Adipose tissue (tissue), 3 donors: ENCODE measurements around the gene THADA. TPM values are rescaled to one million over a fixed set of nuclear protein-coding genes. Genes with fewer than 3 reads are reported as not detected.
"Not testable (repeated sequence)": the region's sequence is repeated elsewhere in the genome, so short reads cannot be mapped to it uniquely, and the experiment has no call there.

ENCODE experiments used
- H3K27ac ChIP-seq: one replicate; pipeline ENCODE4 v1.5.1; 2013; ENCODE audit warnings: low read depth, low read length
- WGBS, 3 donors: extraction: QIAGEN DNeasy Blood & Tissue Kit; methylation state at CpG; one replicate each; pipeline ENCODE4 v1.1.7; 2013; 5-methylcytosine and 5-hydroxymethylcytosine counted together
- polyA plus RNA-seq, 3 donors: library from polyadenylated mRNA; stranded (reverse); fragments of 200-250 nt; gene quantifications; one replicate each; pipeline ENCODE4 v1.2.3, GENCODE V29; 2013
- donor health status: healthy with polysubstance abuse.
- donor health status: Bipolar disorder and iron deficiency.
- donor health status: healthy.

THADA gene
- polyA plus RNA-seq, 3 donors: 8.6 to 15.5 (median 9.3) TPM

- H3K27ac ChIP-seq: no peak overlapping the region
- WGBS, 3 donors: 95 to 100% (median 96%) methylated on average over 1 of the region's 1 CpG
Observed at GRCh38 chr2:43292297-43292696, 303.5 kb downstream of the THADA start.

- WGBS, 3 donors: 80 to 87% (median 82%) methylated on average over 4 of the region's 4 CpGs
- H3K27ac ChIP-seq: no peak overlapping the region
Observed at GRCh38 chr2:43289331-43289730, 306.5 kb downstream of the THADA start.

- no peak overlapping the region for H3K27ac ChIP-seq
- WGBS, 3 donors: 65 to 91% (median 81%) methylated on average over 4 of the region's 4 CpGs
Observed at GRCh38 chr2:43288417-43289305, 307.2 kb downstream of the THADA start.

- H3K27ac ChIP-seq: no peak overlapping the region
- 87 to 92% (median 91%) methylated on average over 2 of the region's 2 CpGs for WGBS, 3 donors
Observed at GRCh38 chr2:43285987-43286386, 309.9 kb downstream of the THADA start.

GRCh38 chr2:43284967-43285366 lies 310.9 kb downstream of the THADA start:
- no peak overlapping the region for H3K27ac ChIP-seq
- whole genome bisulfite sequencing, 3 donors: 100% methylated on average over 1 of the region's 1 CpG

- WGBS, 3 donors: 96 to 99% (median 99%) methylated on average over 6 of the region's 6 CpGs
- H3K27ac ChIP-seq: not testable (repeated sequence)
Observed at GRCh38 chr2:43284347-43284746, 311.5 kb downstream of the THADA start.

DNA sequence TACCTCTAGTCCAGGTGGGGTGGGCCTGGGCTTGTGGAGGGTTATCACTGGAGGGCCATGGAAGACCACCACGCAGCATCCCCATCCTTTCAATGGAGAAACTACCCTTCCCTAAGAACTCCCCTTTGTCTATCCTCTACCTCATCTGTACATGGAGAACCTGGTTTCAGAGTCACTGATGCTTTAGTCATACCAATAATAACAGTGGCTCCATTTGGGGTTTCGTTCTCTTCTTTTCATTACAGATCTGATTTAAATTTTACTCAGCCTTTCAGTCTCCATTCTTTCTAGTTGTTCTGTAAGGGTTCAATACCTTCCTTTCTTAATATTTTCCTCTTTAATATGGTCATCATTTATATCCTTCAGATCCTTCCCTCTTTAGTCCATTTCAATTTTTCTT lies 314.8 kb downstream of the THADA start:
- 98 to 100% (median 98%) methylated on average over 2 of the region's 2 CpGs for whole genome bisulfite sequencing, 3 donors
- H3K27ac ChIP-seq: no peak overlapping the region

DNA sequence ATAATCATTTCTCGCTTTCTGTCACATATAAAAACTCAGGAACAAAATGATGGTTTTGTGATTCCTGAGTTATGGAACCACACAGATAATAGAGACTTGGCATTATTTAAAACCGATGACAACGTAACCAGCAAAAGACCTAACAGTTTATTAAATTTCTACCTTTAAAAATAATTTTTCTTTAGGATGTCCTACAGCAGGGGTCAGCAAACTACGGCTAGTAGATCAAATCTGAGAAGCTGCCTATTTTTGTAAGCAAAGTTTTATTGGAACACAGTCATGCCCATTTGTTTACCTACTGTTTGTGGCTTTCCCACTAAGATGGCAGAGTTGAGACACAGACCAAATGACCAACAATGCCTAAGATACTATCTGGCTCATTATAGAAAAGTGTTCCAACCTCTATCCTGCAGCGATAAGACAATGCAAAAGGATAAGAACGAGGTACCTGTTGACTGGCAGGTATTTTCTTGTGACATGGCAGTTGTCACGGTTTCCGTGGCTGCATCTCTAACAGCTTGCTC lies 316.5 kb downstream of the THADA start:
- no peak overlapping the region for H3K27ac ChIP-seq
- 93 to 96% (median 94%) methylated on average over 8 of the region's 8 CpGs for WGBS, 3 donors

- WGBS, 3 donors: 86 to 93% (median 88%) methylated on average over 10 of the region's 10 CpGs
- H3K27ac ChIP-seq: no peak overlapping the region
Observed at GRCh38 chr2:43278564-43279220, 317.1 kb downstream of the THADA start.

- WGBS, 3 donors: 39 to 61% (median 46%) methylated on average over 3 of the region's 3 CpGs
Observed at GRCh38 chr2:43276962-43277391, 318.9 kb downstream of the THADA start.

DNA sequence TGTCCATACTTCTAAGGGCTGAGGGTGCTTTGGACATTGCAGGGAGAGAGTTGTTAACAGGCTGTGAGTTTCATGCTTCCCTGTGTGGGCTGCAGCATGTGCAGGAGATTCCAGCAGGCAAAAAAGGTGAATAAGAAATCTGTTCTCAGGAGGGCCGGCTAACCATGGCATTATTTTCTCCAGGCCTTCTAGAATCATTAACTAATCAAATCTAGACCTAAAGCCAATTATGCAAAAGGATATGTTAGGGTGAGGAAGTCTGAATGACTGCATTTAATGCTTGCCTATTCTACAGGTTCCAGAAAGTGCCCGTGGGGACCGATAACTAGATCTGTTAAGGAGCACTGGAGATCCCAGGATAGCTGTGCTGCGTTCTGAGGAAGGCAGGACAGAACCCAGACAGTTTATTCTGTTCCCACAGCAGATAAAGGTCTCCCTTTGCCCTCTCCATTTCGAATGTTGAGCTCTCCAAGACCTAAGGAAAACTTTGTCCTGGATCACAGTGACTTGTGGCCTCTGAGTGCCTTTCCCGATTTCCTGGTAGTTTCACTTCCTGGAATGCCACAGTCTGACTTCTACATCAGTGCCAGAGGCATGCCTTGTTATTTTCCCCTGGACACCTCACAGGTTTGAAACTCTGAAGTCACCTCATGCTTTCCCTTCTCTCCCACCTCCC lies 319.4 kb downstream of the THADA start:
- 49 to 65% (median 57%) methylated on average over 6 of the region's 6 CpGs for WGBS, 3 donors
- no peak overlapping the region for H3K27ac ChIP-seq

More at GRCh38 chr2:43276962-43277391, 318.9 kb downstream of the THADA start:
- no peak overlapping the region for H3K27ac ChIP-seq

GRCh38 chr2:43274721-43275120 lies 321.1 kb downstream of the THADA start:
- WGBS, 3 donors: 85 to 97% (median 88%) methylated on average over 4 of the region's 4 CpGs
- H3K27ac ChIP-seq: no peak overlapping the region

- 91 to 94% (median 92%) methylated on average over 4 of the region's 4 CpGs for WGBS, 3 donors
- H3K27ac ChIP-seq: no peak overlapping the region
Observed at GRCh38 chr2:43274055-43274454, 321.8 kb downstream of the THADA start.

DNA sequence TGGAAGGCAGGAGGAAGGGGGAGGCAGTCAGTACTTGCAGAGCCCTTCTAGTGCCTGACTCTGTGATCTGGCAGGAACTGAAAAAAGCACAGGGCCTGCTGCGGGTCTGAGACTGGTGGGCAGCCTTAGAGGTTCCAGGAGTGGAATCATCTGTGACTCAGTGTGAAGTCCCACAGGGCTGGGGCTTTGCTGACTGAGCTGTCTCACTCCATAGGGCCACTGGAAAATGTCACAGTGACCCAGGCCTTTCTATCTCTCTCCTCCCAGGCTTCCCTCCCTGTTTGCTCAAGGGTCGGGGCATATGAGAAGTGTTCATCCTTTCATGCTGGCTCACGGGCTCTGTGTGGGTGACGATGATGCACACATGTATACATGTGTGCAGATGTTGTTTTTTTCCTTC lies 322.3 kb downstream of the THADA start:
- whole genome bisulfite sequencing, 3 donors: 66 to 87% (median 78%) methylated on average over 4 of the region's 4 CpGs
- no peak overlapping the region for H3K27ac ChIP-seq

- WGBS, 3 donors: 69 to 85% (median 81%) methylated on average over 4 of the region's 4 CpGs
- no peak overlapping the region for H3K27ac ChIP-seq
Observed at GRCh38 chr2:43270930-43271615, 324.8 kb downstream of the THADA start.

- H3K27ac ChIP-seq: peak overlapping the region; percentile 74
- 81 to 95% (median 82%) methylated on average over 2 of the region's 2 CpGs for WGBS, 3 donors
Observed at GRCh38 chr2:43270461-43270860, 325.4 kb downstream of the THADA start.

GRCh38 chr2:43269706-43270105 lies 326.1 kb downstream of the THADA start:
- 36 to 72% (median 37%) methylated on average over 3 of the region's 3 CpGs for WGBS, 3 donors
- peak overlapping the region; percentile 74 for H3K27ac ChIP-seq

DNA sequence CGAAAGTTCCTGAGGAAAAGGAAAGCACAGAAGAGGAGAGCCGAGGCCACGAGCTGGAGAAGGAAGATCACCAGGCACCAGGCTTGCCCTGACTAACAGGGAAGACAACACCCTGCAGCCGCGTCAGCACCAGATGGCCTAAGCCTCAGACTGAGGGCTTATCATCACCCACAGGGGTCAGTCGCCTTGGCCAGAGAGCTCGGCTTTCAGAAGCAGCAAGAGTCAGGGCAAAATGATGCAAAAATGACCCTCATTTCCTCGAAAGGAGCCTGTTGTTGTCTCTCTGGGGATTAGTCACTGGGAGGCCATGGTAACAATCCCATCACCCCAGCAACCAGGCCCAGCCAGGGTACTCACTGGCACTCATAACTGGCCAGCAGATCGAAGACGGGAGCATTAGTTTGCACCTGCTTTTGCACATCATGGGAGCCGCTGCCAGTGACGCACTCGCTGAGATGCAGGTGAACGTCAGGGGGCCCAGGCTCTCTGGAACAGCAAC lies 326.7 kb downstream of the THADA start:
- 59 to 77% (median 60%) methylated on average over 14 of the region's 14 CpGs for WGBS, 3 donors
- H3K27ac ChIP-seq: peak overlapping the region; percentile 92
